Measurements from ENCODE around the gene PPP1R14D.
"Not testable (repeated sequence)": the region's sequence is repeated elsewhere in the genome, so short reads cannot be mapped to it uniquely, and the experiment has no call there.

PPP1R14D gene, protein sequence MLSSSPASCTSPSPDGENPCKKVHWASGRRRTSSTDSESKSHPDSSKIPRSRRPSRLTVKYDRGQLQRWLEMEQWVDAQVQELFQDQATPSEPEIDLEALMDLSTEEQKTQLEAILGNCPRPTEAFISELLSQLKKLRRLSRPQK

DNA sequence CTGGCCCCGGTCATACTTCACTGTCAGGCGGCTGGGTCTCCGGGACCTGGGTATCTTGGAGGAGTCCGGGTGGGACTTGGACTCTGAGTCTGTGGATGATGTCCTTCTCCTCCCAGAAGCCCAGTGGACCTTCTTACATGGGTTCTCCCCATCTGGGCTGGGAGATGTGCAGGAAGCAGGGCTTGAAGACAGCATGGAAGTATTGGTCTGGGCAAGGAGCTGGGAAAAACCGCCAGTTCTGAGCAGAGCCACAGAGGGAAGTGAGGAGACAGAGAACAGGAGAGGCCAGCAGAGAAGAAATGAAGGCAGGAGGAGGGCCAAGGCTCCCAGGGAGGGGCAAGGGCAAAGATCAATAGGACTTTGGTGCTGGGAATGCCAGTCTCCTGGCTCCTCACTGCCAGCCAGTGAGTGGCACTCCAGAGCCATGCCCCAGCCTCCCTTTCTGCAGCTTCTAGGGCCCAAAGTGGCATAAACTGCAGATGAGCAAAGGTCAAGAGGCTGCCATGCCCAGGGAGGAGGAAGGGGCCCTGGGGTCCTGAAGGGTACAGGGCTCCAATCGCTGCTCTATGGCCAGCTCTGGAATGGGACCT lies at the start of gene PPP1R14D:
Gene PPP1R14D (minus strand): TSS at position 262 of the 590 bp plus-strand sequence. CDS start 67 bp downstream, at position 195.
- DNase-seq = no peak

DNA sequence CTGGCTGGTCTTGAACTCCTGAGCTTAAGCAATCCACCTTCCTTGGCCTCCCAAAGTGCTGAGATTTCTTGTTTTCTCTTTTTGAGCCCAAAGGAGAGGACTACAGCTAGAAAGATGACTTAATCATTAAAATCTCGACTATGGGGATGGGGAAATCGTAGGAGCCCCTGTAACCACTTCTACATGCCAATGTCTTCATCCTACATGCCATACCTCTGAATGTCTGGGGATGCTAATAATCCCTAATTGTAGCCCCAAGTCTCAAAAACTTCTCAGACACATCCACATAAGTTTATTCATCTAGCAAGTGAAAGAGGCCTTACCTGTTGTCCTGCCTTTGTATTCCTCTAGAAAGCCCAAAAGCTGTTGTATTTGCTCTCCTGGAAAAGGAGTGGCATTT lies 49.2 kb upstream of the PPP1R14D start:
- no peak for DNase-seq

DNA sequence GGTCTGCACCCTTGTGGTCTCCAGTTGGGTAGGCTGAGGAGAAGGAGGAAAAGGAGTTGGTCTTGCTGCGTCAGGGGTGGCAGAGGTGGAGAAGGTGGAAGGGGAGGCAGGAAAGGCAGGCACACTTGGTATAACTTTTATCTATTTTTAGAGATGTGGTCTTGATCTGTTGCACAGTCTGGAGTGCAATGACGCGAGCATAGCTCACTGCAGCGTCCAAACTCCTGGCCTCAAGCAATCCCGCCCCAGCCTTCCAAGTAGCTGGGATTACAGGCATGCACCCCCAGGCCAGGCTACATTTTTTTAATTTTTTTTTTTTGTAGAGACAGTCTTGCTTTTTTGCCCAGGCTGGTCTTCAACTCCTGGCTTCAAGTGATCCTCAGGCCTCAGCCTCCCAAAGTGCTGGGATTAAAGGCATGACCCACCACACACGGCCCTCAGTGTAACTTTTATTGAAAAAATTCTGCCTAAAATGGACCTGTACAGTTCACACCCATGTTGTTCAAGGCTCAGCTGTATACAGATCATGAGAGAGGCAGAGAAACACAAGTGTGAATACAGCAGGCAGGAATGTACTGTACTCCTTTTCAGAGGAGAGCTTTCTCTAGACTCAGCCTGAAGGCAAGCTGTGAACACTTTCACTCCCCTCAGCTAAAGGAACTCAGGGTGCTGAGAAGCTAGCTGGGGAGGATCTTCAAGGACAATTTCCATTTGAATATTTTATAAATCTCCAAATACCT lies 47.7 kb upstream of the PPP1R14D start:
- no peak for DNase-seq

DNA sequence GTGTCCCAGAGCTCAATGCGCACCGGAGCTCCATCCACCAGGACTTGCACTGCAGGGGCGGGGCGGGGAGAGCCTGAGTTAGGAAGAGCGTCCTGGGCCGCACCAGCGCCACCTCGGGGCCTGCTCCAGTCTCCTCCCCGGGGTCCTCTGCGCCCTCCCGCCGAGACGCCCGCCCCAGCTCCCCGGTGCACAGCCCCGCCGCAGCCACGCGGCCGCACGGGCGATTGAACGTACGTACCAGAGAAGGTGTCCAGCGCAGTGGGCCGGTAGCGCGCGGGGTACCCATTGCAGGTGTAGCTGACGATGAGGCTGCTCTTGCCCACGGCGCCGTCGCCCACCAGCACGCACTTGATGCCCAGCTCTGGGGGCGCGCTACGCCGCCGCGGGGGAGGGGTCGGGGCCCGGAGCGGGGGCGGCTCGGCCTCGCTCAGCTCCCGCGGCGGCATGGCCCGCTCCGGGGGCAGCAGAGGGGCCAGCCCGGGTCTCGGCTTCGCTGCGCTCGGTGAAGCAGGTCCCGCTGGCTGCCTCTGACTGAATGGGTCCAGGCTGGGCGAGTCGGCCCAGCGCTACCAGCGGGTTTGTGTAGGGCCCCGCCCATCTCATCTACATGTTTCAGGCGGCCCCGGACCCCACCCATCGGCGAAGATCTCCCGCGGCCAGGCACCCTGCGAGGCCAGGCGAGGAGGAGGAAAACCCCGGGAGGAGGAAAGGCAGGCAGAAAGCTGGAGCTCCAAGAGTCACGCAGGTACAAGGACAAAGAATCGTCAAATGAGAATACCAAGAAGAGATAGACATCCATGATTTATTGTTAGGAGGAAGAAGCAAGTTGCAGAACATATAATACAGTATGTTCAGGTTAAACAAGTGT lies 45.4 kb upstream of the PPP1R14D start, which contains the start of gene RHOV:
Gene RHOV (minus strand): TSS at position 541 of the 868 bp plus-strand sequence. CDS start 95 bp downstream, at position 446.
- no peak for DNase-seq

DNA sequence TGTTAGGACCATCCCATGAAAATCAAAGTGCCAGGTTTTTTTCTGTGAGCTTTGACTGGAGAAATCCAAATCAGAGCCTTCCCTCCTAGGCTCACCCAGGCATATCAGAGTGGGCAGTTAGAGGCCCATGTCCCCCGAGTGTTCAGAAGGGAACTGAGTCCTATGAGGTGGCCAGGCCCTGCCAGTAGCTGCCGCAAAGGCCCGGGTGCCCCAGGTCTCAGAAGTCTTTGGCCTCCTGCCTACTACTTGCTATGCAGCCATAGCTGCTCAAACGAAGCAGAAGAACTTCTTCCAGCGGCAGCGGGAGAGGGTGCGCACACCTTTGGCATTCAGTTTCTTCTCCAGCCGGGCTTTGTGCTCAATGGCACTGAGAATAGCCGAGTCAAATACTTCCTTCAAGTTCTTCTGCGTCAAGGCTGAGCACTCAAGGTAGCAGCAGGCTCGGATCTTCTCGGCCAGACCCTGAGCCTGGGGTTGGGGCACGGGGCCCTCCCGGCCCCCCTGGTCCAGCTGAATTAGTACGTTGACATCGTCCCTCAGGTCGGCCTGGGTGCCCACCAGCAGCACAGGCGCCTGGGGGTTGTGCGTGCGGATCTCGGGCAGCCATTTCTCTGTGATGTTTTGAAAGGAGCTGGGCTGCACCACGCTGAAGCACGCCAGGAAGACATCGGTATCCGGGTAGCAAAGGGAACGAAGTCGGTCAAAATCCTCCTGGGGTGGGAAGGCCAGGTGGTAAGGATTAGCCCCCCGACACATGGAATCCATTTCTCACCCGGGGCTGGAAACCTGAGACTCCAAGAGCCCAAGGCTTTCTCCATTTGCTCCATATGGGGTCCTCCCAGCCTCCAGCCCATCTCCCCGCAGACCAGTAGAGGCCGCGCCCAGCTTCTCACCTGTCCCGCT lies 44.5 kb upstream of the PPP1R14D start:
- no peak for DNase-seq

DNA sequence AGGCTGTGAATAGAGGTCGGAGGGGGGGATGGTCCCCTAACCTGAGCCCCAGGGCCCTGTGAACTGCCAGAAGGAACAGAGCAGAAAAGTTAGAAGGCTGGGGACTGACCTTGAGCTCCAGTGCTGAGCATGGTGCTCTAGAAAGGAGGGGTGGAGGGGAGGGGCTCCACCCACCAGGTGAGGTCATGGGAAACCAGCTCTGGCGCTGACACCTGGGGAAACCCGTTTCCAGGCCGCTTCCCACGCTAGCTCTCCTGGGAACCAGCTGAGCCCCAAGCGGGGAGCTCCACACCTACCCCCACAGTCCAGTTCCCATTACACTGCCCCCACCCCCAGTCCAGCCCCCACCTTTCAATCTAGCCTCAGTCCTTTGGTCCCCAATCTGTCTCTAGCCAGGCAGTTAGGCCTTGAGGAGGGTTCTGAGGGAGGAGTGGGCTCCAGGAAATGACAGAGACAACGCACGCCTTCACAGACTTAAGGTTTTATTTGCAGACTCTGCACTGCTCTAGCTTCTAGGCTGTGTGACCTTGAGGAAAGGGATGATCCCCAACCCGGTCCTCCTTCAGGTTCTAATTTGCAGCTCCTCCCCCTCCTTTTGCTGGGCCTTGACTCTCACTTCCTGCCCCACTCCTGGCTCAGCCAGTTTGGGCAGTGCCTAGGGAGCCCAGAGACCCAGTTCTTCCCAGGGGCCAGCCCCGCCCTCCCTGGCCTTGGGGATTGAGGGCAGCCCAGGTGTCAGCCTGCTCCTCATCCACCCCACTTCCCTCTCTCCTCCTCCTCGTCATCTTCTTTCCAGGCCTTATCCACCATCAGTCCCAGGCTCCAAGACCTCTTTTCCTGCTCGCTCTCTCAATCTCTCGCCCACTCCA lies 43.5 kb upstream of the PPP1R14D start:
- peak; percentile 28 for DNase-seq

DNA sequence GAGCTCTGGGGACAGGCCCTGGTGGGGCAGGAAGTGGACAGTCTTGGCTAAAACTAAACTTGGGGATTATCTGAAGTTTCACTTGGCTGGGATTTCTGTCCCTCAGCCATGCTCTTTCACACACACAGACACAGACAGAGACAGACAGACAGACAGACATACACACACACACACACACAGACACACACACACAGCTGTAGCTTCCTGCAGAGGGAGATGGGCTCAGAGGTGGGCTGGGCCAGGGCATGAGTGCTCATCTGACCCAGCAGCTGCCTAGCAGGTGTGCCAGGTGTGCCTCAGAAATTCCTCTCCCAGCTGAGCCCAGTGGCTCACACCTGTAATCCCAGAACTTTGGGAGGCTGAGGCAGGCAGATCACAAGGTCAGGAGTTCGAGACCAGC lies 42.2 kb upstream of the PPP1R14D start:
- DNase-seq = no peak

DNA sequence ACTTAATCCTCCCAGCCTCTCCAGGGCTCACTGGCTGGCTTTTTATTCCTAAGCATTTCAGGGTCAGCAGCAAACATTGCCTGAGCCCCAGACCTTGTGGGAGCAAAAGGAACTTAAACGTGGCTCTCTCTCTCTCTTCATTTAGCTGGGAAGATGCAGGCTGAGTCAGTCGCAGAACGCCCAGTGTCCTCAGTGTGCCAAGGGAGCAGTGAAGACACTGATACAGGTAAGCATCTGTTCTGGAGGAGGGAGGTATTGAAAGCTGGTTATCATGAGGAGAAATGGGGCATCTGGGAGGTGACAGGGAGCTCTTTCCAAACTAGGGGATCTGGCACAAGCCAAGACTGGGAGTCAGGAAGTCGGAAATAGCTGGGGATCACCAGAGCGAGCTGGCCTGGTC lies 41.2 kb upstream of the PPP1R14D start:
- no peak for DNase-seq

DNA sequence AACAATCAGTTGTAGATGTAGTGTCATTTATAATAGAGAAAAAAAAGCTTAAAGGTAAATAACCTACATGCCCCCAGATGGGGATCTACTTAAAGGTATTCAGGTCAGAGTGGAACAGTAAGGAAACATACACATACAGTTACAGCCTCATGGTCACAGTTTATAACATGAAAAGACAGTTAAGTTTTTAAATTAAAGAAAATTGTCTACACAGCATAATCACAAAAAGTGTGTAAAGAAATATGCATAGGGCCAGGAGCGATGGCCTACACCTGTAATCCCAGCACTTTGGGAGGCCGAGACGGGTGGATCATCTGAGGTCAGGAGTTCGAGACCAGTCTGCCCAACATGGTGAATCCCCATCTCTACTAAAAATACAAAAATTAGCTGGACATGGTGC lies 38.7 kb upstream of the PPP1R14D start:
- no peak for DNase-seq

DNA sequence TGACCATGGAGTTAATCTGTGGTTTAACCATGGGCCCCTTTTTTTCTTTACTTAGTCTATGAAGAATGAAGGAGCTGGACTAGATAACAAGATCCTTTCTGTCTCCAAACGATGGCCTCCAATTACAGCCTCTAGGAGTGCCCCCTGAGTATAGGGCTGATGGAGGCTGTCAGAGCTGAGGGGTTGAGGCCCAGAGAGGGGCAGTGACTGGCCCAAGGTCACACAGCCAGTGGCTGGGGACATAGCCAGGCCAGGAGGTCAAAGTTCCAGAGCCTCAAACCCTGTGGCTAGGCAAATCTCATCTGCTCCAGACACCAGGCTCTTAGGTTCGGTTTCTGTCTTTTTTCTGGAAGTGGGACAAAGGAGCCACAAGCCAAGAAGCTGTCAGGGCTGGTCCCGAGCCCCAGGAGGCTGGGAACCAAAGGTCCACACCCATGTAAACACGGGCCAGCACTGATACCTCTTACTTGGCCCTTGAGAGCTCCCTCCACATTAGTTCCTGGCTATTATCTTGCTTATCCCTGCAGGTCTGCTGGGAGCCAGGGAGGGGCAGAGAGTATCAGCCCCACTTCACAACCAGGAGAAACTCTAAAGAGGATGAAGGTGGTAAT lies 35.3 kb upstream of the PPP1R14D start:
- no peak for DNase-seq

DNA sequence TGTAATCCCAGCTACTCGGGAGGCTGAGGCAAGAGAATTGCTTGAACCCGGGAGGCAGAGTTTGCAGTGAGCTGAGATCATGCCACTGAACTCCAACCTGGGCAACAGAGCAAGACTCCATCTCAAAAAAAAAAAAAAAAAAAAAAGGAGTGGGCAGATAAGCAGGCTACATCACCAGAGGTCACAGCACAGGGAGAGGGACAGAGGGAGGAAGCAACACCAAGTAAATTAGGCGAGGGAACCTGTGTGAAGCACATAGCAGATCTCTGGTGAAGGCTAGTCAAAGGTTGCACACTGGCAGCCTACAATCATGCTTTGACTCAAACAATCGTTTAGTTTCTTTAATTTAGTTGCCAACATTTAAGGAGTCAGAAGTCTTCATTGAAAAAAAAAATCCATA lies 32.6 kb upstream of the PPP1R14D start:
- not testable (repeated sequence) for DNase-seq

DNA sequence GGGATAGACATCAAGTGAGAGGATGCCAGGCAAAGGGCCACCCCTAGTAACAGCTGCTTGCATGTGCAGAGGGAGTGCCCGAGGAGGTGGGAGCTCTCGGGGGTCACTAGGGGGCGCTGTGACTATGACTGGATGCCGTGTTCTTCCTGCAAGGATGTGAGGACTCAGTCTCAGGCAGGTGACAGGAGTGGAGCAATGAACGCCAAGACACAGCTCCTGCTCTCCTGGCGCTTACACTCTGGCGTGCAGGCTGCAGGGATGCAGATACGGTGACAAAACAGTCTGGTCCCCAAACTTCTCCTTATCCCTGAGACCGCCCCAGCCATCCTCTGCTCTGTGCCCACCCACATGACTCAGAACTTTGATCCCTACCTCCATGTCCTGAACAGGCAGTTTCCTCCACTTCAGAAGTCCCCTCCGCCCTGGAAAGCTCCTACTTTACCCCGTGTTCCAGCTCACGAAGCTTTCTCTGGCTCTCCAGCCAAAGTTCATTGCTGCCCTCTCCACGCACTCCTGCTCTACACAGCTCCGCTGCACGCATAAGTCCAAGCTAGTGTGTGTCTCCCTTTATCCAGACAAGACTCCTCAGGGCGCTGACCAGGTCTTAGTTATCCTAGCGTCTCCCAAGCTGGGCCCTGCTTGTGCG lies 30.8 kb upstream of the PPP1R14D start:
- peak; percentile 77 for DNase-seq

DNA sequence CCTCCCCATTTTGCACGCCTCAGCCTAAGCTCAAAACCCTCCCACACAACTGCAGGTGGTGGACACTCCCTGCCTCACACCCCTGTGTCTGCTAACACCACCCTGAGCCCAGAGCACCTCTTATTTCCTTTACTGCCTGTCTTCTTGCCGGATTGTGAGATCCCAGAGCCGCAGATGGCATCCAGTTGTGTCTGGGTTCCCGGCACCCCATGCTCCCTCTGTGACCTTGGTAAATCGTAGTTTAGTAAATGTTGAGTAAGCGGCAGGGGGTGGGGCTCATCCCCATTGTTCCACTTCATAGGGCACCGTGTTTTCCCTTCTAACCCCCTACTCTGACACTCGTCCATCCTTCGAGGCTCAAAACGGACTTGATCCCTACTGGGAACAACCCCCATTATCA lies 30.2 kb upstream of the PPP1R14D start:
- no peak for DNase-seq

DNA sequence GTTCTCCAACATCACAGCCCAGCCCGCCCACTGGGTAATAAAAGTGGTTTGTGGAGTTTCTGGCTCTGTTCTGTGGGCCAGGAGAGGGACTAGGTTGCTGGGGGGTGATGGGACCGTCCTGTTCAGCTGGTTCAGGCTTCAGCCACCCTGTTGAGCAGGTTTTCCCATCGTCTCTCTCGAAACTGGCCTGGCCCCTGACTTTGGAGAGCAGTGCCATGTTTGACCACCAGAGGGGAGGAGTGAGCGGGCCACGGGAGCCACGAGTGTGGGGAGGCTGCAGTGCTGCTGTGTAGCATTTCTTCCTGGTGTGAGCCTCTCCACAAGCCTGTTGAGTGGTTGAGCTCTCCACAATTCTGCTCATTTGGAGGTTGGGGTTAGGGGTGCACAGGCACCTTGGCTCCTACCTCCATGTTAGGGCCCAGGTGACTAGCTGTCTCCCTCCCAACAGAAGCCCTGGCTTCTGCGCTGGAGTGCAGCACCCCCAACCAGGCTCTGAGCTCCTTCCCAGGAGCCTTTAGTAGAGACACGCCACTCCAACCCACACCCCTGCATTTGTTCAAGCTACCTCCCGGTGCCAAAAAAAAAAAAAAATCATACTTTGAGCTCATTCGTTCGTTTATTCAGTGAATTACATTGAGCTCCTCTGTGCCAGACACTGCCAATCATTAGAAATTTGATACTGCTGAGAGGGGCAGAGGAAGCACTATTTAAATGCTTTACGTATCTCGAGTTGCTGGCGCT lies 29.3 kb upstream of the PPP1R14D start:
- peak; percentile 89 for DNase-seq

DNA sequence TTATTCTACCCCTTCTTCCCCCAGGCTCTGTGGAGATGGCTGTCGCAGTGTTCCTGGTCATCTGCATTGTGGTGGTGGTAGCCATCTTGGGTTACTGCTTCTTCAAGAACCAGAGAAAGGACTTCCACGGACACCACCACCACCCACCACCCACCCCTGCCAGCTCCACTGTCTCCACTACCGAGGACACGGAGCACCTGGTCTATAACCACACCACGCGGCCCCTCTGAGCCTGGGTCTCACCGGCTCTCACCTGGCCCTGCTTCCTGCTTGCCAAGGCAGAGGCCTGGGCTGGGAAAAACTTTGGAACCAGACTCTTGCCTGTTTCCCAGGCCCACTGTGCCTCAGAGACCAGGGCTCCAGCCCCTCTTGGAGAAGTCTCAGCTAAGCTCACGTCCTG lies 28.2 kb upstream of the PPP1R14D start:
- DNase-seq = no peak

DNA sequence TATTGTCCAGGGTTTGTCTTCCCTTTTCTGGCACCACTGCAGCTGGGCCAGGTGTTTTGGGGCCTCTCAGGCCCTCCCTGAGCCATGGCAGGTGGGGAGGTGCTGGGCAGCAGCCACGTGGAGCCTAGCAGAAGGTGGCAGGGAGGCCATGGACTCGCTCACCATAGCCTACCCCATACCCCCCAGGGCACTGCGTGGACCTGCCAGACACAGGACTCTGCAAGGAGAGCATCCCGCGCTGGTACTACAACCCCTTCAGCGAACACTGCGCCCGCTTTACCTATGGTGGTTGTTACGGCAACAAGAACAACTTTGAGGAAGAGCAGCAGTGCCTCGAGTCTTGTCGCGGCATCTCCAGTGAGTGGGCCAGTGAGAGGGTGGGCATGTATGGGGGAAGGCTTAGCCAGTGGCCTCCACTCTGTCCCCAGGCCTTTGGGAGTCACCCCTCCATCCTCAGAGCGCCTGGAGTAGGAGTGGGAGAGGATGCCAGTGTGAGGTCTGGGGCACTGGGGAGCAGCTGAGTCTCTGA lies 27.3 kb upstream of the PPP1R14D start:
- no peak for DNase-seq

DNA sequence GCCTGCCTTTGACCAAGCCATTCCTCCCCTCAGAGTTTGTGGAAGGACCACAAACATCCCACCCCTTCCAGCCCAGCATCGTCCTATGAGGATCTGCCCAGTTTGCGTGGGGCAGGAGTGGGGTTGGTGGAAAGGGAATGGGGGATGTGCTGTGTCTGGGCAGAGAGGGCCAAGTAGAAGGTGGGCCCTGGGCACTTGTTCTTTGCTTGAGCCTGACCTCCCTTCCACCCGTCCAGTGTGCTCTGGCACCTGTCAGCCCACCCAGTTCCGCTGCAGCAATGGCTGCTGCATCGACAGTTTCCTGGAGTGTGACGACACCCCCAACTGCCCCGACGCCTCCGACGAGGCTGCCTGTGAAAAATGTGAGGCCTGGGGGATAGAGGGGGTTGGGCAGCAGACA lies 25.7 kb upstream of the PPP1R14D start:
- DNase-seq = no peak

DNA sequence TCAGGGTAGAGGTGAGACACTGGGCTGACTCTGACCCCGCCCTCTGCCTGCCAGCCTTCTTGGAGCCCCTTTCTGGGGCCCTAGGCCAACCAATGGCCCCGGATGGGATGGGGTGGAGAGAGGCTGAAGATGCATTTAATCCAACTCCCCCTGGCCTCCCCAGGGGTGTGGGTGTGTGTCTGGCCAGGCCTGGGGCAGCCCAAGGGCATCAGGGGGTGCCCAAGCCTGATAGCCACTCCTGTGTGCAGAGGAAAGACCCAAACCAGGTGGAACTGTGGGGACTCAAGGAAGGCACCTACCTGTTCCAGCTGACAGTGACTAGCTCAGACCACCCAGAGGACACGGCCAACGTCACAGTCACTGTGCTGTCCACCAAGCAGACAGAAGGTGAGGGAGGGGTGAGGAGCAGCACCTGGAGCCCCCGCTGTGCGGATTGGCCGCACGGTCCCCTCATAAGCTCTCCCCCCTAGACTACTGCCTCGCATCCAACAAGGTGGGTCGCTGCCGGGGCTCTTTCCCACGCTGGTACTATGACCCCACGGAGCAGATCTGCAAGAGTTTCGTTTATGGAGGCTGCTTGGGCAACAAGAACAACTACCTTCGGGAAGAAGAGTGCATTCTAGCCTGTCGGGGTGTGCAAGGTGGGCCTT lies 24.9 kb upstream of the PPP1R14D start:
- DNase-seq = no peak

DNA sequence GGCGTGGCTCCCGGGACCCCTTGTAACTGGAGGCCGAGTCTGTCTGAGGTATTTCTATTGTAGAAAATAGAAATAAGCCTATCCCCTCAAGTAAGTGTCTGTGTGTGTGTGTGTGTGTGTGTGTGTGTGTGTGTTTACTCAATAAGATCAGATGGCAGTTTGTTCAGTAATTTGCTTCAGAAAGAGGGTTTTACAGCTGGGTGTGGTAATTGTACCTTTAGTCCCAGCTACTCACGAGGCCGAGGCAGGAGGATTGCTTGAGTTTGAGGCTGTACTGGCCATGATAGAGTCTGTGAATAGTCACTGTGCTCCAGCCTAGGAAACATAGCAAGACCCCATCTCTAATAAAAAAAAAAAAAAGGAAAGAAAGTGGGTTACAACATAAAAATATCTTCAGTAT lies 24.0 kb upstream of the PPP1R14D start:
- DNase-seq = no peak

All from right forelimb (tissue), 1 donor.